Loucy (cell line): Measurements from ENCODE around the gene OAS1.

ENCODE experiments used
- H2AFZ ChIP-seq: fragments of 200-600 bp; sonication (generic); 2 replicates; pipeline ENCODE4 v1.6.0; 2016; ENCODE audit warnings: antibody characterized with exemption, mild to moderate bottlenecking, low read length, moderate library complexity
- H3F3A ChIP-seq: fragments of 200-600 bp; 2 replicates; pipeline ENCODE4 v1.6.0; 2016; ENCODE audit warnings: antibody characterized with exemption, low read depth, mild to moderate bottlenecking
- H3K27me3 ChIP-seq: fragments of 200-600 bp; sonication (generic); 2 replicates; pipeline ENCODE4 v1.6.1; 2014; ENCODE audit warnings: low read length, mild to moderate bottlenecking; ENCODE audit not compliant: insufficient read depth, poor library complexity, severe bottlenecking
- H3K36me3 ChIP-seq: fragments of 200-600 bp; sonication (generic); 2 replicates; pipeline ENCODE4 v1.6.1; 2016; ENCODE audit warnings: low read length; ENCODE audit not compliant: insufficient read depth
- H3K4me1 ChIP-seq: fragments of 200-600 bp; sonication (generic); 2 replicates; pipeline ENCODE4 v1.5.1; 2014; ENCODE audit warnings: low read length, mild to moderate bottlenecking; ENCODE audit not compliant: insufficient read depth, poor library complexity, severe bottlenecking
- H3K4me2 ChIP-seq: fragments of 200-600 bp; sonication (generic); 2 replicates; pipeline ENCODE4 v1.6.0; 2014; ENCODE audit warnings: antibody characterized with exemption, low read length, low read depth, mild to moderate bottlenecking; ENCODE audit not compliant: poor library complexity, severe bottlenecking
- H3K4me3 ChIP-seq: fragments of 200-600 bp; sonication (generic); 2 replicates; pipeline ENCODE4 v1.5.1; 2014; ENCODE audit warnings: low read length, mild to moderate bottlenecking, mixed read lengths; ENCODE audit not compliant: poor library complexity, severe bottlenecking
- H3K79me2 ChIP-seq: fragments of 200-600 bp; sonication (generic); 2 replicates; pipeline ENCODE4 v1.6.1; 2014; ENCODE audit warnings: low read length; ENCODE audit not compliant: insufficient read depth
- H3K9ac ChIP-seq: fragments of 200-600 bp; sonication (generic); 2 replicates; pipeline ENCODE4 v1.6.0; 2014; ENCODE audit warnings: mild to moderate bottlenecking, low read depth, low read length, moderate library complexity; ENCODE audit not compliant: poor library complexity, severe bottlenecking
- H3K9me2 ChIP-seq: fragments of 200-600 bp; sonication (generic); replicated peaks from 2 replicates; pipeline ENCODE4 v1.6.1; 2016; ENCODE audit warnings: low read depth, low read length, mixed read lengths
- H3K9me3 ChIP-seq: fragments of 200-600 bp; sonication (generic); 2 replicates; pipeline ENCODE4 v1.6.1; 2014; ENCODE audit warnings: mild to moderate bottlenecking, antibody characterized with exemption, low read length, low read depth; ENCODE audit not compliant: insufficient read depth
- H4K20me1 ChIP-seq: fragments of 200-600 bp; sonication (generic); 2 replicates; pipeline ENCODE4 v1.6.0; 2014; ENCODE audit warnings: antibody characterized with exemption, low read length, mild to moderate bottlenecking; ENCODE audit not compliant: insufficient read depth, poor library complexity, severe bottlenecking
- EZH2phosphoT487 ChIP-seq: fragments of 200-600 bp; IDR thresholded peaks from 2 replicates; pipeline ENCODE4 v1.6.1; 2018; ENCODE audit warnings: antibody characterized with exemption, mild to moderate bottlenecking, moderate library complexity, borderline replicate concordance
- TF ChIP-seq, protein P1 (sequence below): fragments of 200-600 bp; sonication (generic); conservative IDR thresholded peaks from 2 replicates; pipeline ENCODE4 v1.5.1; 2014; ENCODE audit warnings: mild to moderate bottlenecking, antibody characterized with exemption, low read length

Gene OAS1

DNA sequence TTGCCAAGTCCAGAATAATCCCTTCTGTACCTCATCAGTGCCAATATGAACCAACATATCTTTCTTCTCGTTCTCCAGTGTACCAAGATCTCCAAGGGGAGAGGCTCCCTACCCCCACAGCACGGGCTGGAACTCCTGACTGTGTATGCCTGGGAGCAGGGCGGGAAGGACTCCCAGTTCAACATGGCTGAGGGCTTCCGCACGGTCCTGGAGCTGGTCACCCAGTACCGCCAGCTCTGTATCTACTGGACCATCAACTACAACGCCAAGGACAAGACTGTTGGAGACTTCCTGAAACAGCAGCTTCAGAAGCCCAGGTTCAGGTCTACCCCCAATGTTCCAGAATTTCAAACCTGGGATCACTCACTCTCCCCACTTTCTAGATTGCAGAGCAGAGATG, 61.1 kb downstream of the OAS1 start:
- peaks cover 60% of the 10 kb centered on the region; the same call in 1 of the 2 replicates for H3K36me3 ChIP-seq
- TF ChIP-seq, protein P1, sequence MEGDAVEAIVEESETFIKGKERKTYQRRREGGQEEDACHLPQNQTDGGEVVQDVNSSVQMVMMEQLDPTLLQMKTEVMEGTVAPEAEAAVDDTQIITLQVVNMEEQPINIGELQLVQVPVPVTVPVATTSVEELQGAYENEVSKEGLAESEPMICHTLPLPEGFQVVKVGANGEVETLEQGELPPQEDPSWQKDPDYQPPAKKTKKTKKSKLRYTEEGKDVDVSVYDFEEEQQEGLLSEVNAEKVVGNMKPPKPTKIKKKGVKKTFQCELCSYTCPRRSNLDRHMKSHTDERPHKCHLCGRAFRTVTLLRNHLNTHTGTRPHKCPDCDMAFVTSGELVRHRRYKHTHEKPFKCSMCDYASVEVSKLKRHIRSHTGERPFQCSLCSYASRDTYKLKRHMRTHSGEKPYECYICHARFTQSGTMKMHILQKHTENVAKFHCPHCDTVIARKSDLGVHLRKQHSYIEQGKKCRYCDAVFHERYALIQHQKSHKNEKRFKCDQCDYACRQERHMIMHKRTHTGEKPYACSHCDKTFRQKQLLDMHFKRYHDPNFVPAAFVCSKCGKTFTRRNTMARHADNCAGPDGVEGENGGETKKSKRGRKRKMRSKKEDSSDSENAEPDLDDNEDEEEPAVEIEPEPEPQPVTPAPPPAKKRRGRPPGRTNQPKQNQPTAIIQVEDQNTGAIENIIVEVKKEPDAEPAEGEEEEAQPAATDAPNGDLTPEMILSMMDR: no peak
- no peak for TF ChIP-seq EZH2phosphoT487
- H3K9me3 ChIP-seq: no peaks in the 10 kb centered on the region
- no peaks in the 10 kb centered on the region for H3K27me3 ChIP-seq
- no peak overlapping the region for H3K9ac ChIP-seq
- no peak overlapping the region for H2AFZ ChIP-seq
- peaks cover 9% of the 10 kb centered on the region for H3K4me1 ChIP-seq
- no peaks in the 10 kb centered on the region for H3K79me2 ChIP-seq
- no peaks in the 10 kb centered on the region for H3F3A ChIP-seq
- H4K20me1 ChIP-seq: no peaks in the 10 kb centered on the region
- no peak overlapping the region for H3K4me3 ChIP-seq
- no peak overlapping the region for H3K4me2 ChIP-seq
- H3K9me2 ChIP-seq: no peaks in the 10 kb centered on the region
